H9 (cell line): Measurements from ENCODE around the gene CCDC170. TPM values are rescaled to one million over a fixed set of nuclear protein-coding genes. Genes with fewer than 3 reads are reported as not detected.

Source experiments
- DNase-seq: peaks from one replicate; pipeline ENCODE4 v3.0.0-alpha.2; 2017
- H2AFZ ChIP-seq: one replicate; pipeline ENCODE4 v1.6.1; 2013; ENCODE audit warnings: mild to moderate bottlenecking, low read length, control low read depth, moderate library complexity
- H2AK5ac ChIP-seq: 2 replicates; pipeline ENCODE4 v1.6.1; 2013; ENCODE audit warnings: low read length, control low read depth, mixed read lengths; ENCODE audit not compliant: insufficient read length
- H2BK120ac ChIP-seq: one replicate; pipeline ENCODE4 v1.6.1; 2013; ENCODE audit warnings: low read depth, mild to moderate bottlenecking, low read length, control low read depth, inconsistent platforms; ENCODE audit not compliant: poor library complexity, severe bottlenecking
- H2BK12ac ChIP-seq: 2 replicates; pipeline ENCODE4 v1.6.1; 2013; ENCODE audit warnings: low read length, control low read depth, mixed read lengths, low read depth; ENCODE audit not compliant: insufficient read length
- H2BK15ac ChIP-seq: 2 replicates; pipeline ENCODE4 v1.6.1; 2013; ENCODE audit warnings: low read depth, low read length, control low read depth
- H2BK20ac ChIP-seq: one replicate; pipeline ENCODE4 v1.6.1; 2013; ENCODE audit warnings: low read depth, mild to moderate bottlenecking, low read length, control low read depth, inconsistent platforms; ENCODE audit not compliant: poor library complexity, severe bottlenecking
- H2BK5ac ChIP-seq: 2 replicates; pipeline ENCODE4 v1.6.1; 2013; ENCODE audit warnings: low read length, control low read depth, mixed read lengths; ENCODE audit not compliant: insufficient read length
- H3K14ac ChIP-seq: 2 replicates; pipeline ENCODE4 v1.6.1; 2013; ENCODE audit warnings: low read length, control low read depth; ENCODE audit not compliant: insufficient read depth
- H3K18ac ChIP-seq: 2 replicates; pipeline ENCODE4 v1.6.1; 2013; ENCODE audit warnings: low read depth, mild to moderate bottlenecking, mixed read lengths, low read length, control low read depth; ENCODE audit not compliant: insufficient read length
- H3K23ac ChIP-seq: 2 replicates; pipeline ENCODE4 v1.6.1; 2013; ENCODE audit warnings: low read length, control low read depth, mixed read lengths, low read depth; ENCODE audit not compliant: insufficient read length
- H3K23me2 ChIP-seq: 2 replicates; pipeline ENCODE4 v1.6.1; 2013; ENCODE audit warnings: low read depth, mild to moderate bottlenecking, mixed read lengths, low read length, control low read depth; ENCODE audit not compliant: insufficient read length, poor library complexity, severe bottlenecking
- H3K27ac ChIP-seq: 2 replicates; pipeline ENCODE4 v1.5.1; 2013; ENCODE audit warnings: low read length, control low read depth, mixed read lengths, low read depth; ENCODE audit not compliant: insufficient read length
- H3K27me3 ChIP-seq: 2 replicates; pipeline ENCODE4 v1.6.1; 2013; ENCODE audit warnings: low read length, control low read depth, inconsistent platforms; ENCODE audit not compliant: insufficient read depth
- H3K4ac ChIP-seq: 2 replicates; pipeline ENCODE4 v1.6.1; 2013; ENCODE audit warnings: low read depth, mild to moderate bottlenecking, control low read depth, inconsistent platforms, low read length, moderate library complexity
- H3K4me1 ChIP-seq: 2 replicates; pipeline ENCODE4 v1.6.1; 2013; ENCODE audit warnings: low read length, control low read depth, inconsistent platforms; ENCODE audit not compliant: insufficient read depth
- H3K4me2 ChIP-seq: 2 replicates; pipeline ENCODE4 v1.6.1; 2013; ENCODE audit warnings: low read length, control low read depth, mixed read lengths; ENCODE audit not compliant: insufficient read length, insufficient read depth
- H3K56ac ChIP-seq: 2 replicates; pipeline ENCODE4 v1.6.1; 2013; ENCODE audit warnings: low read depth, mild to moderate bottlenecking, mixed read lengths, low read length, control low read depth; ENCODE audit not compliant: insufficient read length
- H3K79me1 ChIP-seq: 2 replicates; pipeline ENCODE4 v1.6.1; 2013; ENCODE audit warnings: low read depth, mild to moderate bottlenecking, moderate library complexity, low read length, control low read depth, inconsistent platforms; ENCODE audit not compliant: insufficient read depth, poor library complexity, severe bottlenecking
- H3K79me2 ChIP-seq: 2 replicates; pipeline ENCODE4 v1.6.1; 2013; ENCODE audit warnings: low read length, control low read depth, inconsistent platforms; ENCODE audit not compliant: insufficient read depth
- H3K9ac ChIP-seq: 2 replicates; pipeline ENCODE4 v1.6.1; 2013; ENCODE audit warnings: low read length, control low read depth, mixed read lengths; ENCODE audit not compliant: insufficient read length; ENCODE audit errors: extremely low read depth
- H3K9me3 ChIP-seq: one replicate; pipeline ENCODE4 v1.6.1; 2013; ENCODE audit warnings: low read depth, low read length, inconsistent platforms; ENCODE audit not compliant: control insufficient read depth
- H3T11ph ChIP-seq: one replicate; pipeline ENCODE4 v1.6.1; 2013; ENCODE audit warnings: mild to moderate bottlenecking, low read length, control low read depth, inconsistent platforms
- H4K20me1 ChIP-seq: one replicate; pipeline ENCODE4 v1.6.1; 2013; ENCODE audit not compliant: control insufficient read depth, insufficient read length, insufficient read depth
- H4K5ac ChIP-seq: 2 replicates; pipeline ENCODE4 v1.6.1; 2013; ENCODE audit warnings: low read depth, mild to moderate bottlenecking, mixed read lengths, low read length, control low read depth; ENCODE audit not compliant: insufficient read length
- H4K8ac ChIP-seq: replicated peaks from 2 replicates; pipeline ENCODE4 v1.6.1; 2013; ENCODE audit warnings: low read length, control low read depth, mixed read lengths, low read depth; ENCODE audit not compliant: insufficient read length
- H4K91ac ChIP-seq: 2 replicates; pipeline ENCODE4 v1.6.1; 2013; ENCODE audit warnings: low read depth, mild to moderate bottlenecking, moderate library complexity, mixed read lengths, low read length, control low read depth; ENCODE audit not compliant: insufficient read length
- H3K27ac Mint-ChIP-seq, 3 experiments: 2 replicates in 2 of 3; 3 replicates in 1 of 3; pipeline ENCODE4 v1.8.0; 2020 to 2021; ENCODE audit warnings: mixed read lengths in 3 of 3, mild to moderate bottlenecking in 1 of 3, moderate library complexity in 1 of 3
- H3K27me3 Mint-ChIP-seq: 2 replicates; pipeline ENCODE4 v1.8.0; 2021; ENCODE audit warnings: low read depth, mild to moderate bottlenecking, moderate library complexity, mixed read lengths
- H3K36me3 Mint-ChIP-seq, 3 experiments: 2 replicates in 2 of 3; 3 replicates in 1 of 3; pipeline ENCODE4 v1.8.0; 2020 to 2021; ENCODE audit warnings: low read depth in 3 of 3, mixed read lengths in 3 of 3; ENCODE audit not compliant: insufficient read depth in 1 of 3
- H3K4me1 Mint-ChIP-seq, 2 experiments: 2 replicates each; pipeline ENCODE4 v1.8.0; 2020; ENCODE audit warnings: mixed read lengths in 2 of 2
- H3K4me3 Mint-ChIP-seq, 2 experiments: 2 replicates in 1 of 2; 3 replicates in 1 of 2; pipeline ENCODE4 v1.8.0; 2020 to 2021; ENCODE audit warnings: mild to moderate bottlenecking in 2 of 2, mixed read lengths in 2 of 2, moderate library complexity in 1 of 2
- H3K9me3 Mint-ChIP-seq, 2 experiments: 2 replicates in 1 of 2; 3 replicates in 1 of 2; pipeline ENCODE4 v1.8.0; 2020; ENCODE audit warnings: mild to moderate bottlenecking in 2 of 2, mixed read lengths in 2 of 2, moderate library complexity in 1 of 2
- CTCF ChIP-seq: fragments of 200-600 bp; sonication (generic); conservative IDR thresholded peaks from 3 replicates; pipeline ENCODE4 v1.8.0; 2021; ENCODE audit warnings: antibody characterized with exemption, mild to moderate bottlenecking
- total RNA-seq: library from RNA; stranded (reverse); gene quantifications from 2 replicates; pipeline ENCODE4 v1.2.1, GENCODE V29; 2021

CCDC170 gene
- total RNA-seq, 1 experiment from 2014 or later: 0.07 TPM

GRCh38 chr6:151497905-151498304, 4.1 kb downstream of the CCDC170 start:
- Histone ChIP-seq H3K9ac (no peak overlapping the region), H3K79me2 (no peaks in the 10 kb centered on the region), H3K79me1 (no peaks in the 10 kb centered on the region), H3K4ac (no peak overlapping the region), H3K14ac (no peak overlapping the region), H3K56ac (no peak overlapping the region), H2BK20ac (no peak overlapping the region), H3K18ac (no peak overlapping the region), H3K27me3 (peaks cover 8% of the 10 kb centered on the region; the same call in 1 of the 2 replicates), H4K20me1 (no peaks in the 10 kb centered on the region), H2AFZ (no peak overlapping the region), H3K23ac (no peak overlapping the region), H2BK15ac (no peak overlapping the region), H3K4me2 (no peak overlapping the region), H4K5ac (no peak overlapping the region), H2BK12ac (no peak overlapping the region), H3K4me1 (no peaks in the 10 kb centered on the region), H4K91ac (no peak overlapping the region), H3T11ph (no peak overlapping the region), H2BK120ac (no peak overlapping the region), H2AK5ac (no peak overlapping the region), H3K23me2 (peaks cover 12% of the 10 kb centered on the region), H4K8ac (no peak overlapping the region), H2BK5ac (no peak overlapping the region), H3K9me3 (no peaks in the 10 kb centered on the region), H3K27ac (no peak overlapping the region)
- Mint-ChIP-seq H3K27ac (no peak overlapping the region), H3K4me1 (peaks cover 14 to 23% of the 10 kb centered on the region in 2 experiments), H3K36me3 (no peaks in the 10 kb centered on the region), H3K27me3 (peaks cover 37% of the 10 kb centered on the region), H3K9me3 (no peaks in the 10 kb centered on the region), H3K4me3 (no peak overlapping the region)
- DNase-seq: no peak
- no peak for TF ChIP-seq CTCF
